HG02885 (cell line): Measurements from ENCODE around the gene ZNF597.
"Not testable (repeated sequence)": the region's sequence is repeated elsewhere in the genome, so short reads cannot be mapped to it uniquely, and the experiment has no call there.

Experiments used
- ATAC-seq: cut with Tn5 transposase; IDR thresholded peaks from one replicate; pipeline ENCODE4 v1.9.1; 2021; ENCODE audit warnings: mild to moderate bottlenecking; ENCODE audit not compliant: unreplicated experiment, poor library complexity

The ZNF597 gene

GRCh38 chr16:3475604-3476375, 32.5 kb upstream of the ZNF597 start:
- no peak for ATAC-seq

DNA sequence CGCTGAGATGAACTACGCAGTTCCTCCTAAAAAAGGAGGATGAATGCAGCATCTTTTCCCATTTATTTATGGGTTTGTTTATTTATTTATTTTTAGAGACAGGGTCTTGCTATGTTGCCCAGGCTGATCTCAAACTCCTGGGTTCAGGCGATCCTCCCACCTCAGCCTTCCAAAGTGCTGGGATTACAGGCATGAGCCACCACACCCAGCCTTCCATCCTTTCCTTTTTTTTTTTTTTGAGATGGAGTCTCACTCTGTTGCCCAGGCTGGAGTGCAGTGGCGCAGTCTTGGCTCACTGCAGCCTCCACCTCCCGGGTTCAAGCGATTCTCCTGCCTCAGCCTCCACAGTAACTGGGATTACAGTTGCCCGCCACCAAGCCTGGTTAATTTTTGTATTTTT, 31.6 kb upstream of the ZNF597 start:
- ATAC-seq = not testable (repeated sequence)

DNA sequence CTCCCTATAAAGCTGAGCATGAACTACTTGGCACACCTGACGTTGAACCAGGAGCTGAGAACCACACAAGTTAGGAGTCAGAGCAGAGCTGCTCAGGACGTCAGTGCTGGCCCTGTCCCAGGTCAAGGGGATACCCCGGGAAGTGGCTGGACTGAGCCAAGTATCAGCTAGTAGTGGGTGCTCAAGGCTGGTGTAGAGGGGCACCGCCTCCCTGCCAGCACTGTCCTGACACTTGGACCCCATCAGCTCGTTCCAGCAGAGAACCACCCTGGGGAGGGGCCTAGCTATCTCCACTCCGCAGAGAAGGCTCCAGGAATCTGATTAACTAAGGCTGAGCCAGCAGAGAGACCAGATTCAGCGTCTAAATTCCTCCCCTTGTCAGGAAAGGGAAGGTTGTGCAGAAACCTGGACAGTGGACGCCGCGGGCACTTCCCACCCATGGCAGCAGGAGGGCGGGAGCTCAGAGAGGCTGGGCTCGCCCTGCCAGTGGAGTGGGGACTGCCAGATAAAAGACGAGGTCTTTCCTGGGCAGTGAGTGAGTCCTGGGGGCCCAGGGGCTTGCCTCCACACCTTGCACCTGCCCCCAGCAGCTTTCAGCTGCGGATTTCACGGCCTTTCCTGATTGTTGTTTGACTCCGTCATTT, 31.0 kb upstream of the ZNF597 start:
- ATAC-seq = no peak

DNA sequence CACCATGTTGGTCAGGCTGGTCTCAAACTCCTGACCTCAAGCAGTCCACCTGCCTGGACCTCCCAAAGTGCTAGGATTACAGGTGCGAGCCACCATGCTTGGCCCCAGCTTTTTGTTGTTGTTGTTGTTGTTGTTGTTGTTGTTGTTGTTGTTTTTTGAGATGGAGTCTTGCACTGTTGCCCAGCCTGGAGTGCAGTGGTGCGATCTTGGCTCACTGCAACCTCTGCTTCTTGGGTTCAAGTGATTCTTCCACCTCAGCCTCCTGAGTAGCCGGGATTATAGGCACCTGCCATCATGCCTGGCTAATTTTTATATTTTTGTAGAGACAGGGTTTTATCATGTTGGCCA, 30.3 kb upstream of the ZNF597 start:
- not testable (repeated sequence) for ATAC-seq

DNA sequence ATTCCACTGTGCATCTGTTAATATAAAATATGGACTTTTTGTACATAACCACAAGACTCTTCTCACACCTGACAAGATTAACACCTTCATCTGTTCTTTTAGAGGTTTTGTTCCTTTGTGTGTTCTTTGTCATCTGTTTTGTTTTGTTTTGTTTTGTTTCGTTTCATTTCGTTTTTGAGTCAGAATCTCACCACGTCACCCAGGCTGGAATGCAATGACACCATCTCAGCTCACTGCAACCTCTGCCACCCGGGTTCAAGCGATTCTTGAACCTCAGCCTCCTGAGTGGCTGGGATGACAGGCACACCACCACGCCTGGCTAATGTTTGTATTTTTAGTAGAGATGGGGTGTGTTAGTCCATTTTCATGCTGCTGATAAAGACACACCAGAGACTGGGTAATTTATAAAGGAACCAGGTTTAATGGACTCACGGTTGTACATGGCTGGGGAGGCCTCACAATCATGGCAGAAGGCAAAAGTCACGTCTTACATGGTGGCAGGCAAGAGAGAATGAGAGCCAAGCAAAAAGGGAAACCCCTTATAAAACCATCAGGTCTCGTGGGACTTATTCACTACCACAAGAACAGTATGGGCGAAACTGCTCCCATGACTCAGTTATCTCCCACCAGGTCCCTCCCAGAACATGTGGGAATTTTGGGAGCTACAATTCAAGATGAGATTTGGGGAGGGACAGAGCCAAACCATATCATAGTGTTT, 29.7 kb upstream of the ZNF597 start:
- no peak for ATAC-seq

GRCh38 chr16:3471518-3472176, 28.3 kb upstream of the ZNF597 start:
- no peak for ATAC-seq

DNA sequence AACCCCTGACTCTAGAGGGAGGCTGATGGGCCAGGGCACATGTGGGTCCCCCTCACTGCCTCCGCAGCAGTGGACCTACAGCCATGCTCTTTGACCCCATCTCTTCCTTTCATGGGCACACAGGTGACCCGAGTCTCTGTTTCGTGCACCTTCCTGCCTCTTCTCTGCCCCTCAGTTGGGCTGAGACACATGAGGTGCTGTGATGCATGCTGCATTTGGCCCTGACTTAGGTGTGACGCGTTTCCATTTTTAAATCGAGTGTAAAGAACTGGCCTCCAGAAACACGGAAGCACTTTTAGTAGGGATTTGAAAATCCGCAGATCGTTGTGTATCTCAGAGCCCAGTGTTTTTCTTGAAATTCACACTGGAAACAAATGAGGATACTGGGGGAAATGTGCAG, 27.4 kb upstream of the ZNF597 start:
- ATAC-seq = no peak

GRCh38 chr16:3469736-3470135, 26.4 kb upstream of the ZNF597 start:
- no peak for ATAC-seq

- ATAC-seq = no peak
Measured at GRCh38 chr16:3468501-3468900, 25.2 kb upstream of the ZNF597 start.

GRCh38 chr16:3467921-3468320, 24.6 kb upstream of the ZNF597 start:
- ATAC-seq = no peak

GRCh38 chr16:3467182-3467581, 23.9 kb upstream of the ZNF597 start:
- no peak for ATAC-seq

GRCh38 chr16:3465911-3466584, 22.7 kb upstream of the ZNF597 start:
- no peak for ATAC-seq

- no peak for ATAC-seq
Measured at GRCh38 chr16:3465301-3465700, 22.0 kb upstream of the ZNF597 start.

DNA sequence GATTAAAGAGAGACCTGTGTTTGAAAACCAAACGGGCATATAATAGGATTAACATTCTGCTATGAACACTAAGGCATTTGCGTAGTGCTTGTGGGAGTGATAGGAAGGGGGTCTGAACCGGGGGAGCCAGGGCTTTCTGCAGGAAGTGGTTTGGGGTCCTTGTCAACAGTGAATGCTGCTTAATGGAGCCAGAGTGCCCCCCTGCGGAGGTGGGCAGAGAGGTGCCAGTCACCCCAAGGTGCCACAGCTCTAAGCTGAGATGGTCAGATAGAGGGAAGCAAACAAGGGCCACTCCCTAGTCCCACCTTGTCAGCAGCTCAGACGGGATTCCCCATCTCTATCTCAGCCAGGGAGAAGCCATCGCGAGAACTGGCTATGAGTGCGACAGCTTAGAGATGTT, 17.8 kb upstream of the ZNF597 start:
- no peak for ATAC-seq

- no peak for ATAC-seq
Measured at GRCh38 chr16:3460585-3460984, 17.3 kb upstream of the ZNF597 start.

GRCh38 chr16:3460121-3460520, 16.8 kb upstream of the ZNF597 start:
- no peak for ATAC-seq

DNA sequence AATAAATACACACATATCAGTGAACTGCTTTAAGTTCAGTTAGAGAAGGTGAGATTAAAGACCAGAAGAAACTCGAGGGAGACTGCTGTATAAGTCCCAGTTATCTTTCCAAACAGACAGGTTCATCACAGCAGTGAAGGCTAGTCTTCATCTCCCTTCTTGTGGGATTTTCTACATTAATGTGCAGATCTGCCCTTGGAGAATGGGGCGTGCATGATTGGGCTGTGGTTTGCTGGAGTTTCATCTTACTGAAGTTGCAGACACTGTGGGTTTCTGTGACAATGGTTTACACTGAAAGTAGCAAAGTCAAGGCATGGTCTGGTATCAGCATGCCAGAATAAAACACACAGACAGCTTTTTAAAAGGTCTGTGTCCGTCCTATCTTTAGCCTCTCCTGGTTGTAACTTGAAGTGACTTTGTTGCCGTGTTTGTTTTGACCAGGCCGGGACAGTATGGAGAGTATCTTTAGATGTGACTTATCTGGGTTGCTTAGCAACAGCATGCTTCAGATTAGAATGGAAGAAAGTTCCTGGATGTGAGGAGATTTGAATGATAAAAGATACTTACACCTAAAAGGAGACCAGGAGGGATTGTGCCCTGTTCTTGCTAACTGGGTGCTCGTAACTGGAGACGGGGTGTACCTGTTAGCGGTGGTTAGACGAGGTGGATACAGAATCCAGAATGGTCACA, 16.2 kb upstream of the ZNF597 start:
- ATAC-seq = no peak

DNA sequence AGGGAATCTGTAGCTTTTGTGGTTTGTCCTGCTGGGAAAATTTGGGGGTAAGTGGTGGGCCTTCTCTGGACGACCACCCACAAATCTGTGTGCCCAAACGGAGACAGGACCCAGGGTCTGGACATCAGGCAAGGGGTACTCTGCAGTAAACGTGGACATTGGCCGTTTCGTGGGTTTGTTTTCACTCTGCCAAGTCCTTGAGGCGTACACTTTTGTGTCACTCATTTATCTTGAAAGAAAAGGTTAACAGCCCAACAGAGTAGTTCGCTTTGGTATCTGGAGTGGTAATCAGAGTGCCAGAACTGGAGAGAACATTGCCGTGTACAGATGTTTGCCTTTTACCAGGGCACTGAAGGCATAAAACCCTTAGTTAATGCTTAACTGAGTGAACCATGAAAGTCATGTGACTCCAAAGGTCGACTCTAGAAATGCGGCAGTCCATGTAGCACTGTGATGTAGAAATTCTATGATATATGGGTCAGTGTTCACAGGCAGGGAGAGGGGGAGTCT, 15.6 kb upstream of the ZNF597 start:
- ATAC-seq = no peak

- ATAC-seq = no peak
Measured at GRCh38 chr16:3458278-3458851, 15.1 kb upstream of the ZNF597 start.
